GM18907 (cell line): ENCODE measurements around the gene CNNM2.

Source experiments
- ATAC-seq: cut with Tn5 transposase; IDR thresholded peaks from one replicate; pipeline ENCODE4 v1.9.1; 2021; ENCODE audit warnings: mild to moderate bottlenecking, moderate library complexity; ENCODE audit not compliant: unreplicated experiment

The CNNM2 gene

DNA sequence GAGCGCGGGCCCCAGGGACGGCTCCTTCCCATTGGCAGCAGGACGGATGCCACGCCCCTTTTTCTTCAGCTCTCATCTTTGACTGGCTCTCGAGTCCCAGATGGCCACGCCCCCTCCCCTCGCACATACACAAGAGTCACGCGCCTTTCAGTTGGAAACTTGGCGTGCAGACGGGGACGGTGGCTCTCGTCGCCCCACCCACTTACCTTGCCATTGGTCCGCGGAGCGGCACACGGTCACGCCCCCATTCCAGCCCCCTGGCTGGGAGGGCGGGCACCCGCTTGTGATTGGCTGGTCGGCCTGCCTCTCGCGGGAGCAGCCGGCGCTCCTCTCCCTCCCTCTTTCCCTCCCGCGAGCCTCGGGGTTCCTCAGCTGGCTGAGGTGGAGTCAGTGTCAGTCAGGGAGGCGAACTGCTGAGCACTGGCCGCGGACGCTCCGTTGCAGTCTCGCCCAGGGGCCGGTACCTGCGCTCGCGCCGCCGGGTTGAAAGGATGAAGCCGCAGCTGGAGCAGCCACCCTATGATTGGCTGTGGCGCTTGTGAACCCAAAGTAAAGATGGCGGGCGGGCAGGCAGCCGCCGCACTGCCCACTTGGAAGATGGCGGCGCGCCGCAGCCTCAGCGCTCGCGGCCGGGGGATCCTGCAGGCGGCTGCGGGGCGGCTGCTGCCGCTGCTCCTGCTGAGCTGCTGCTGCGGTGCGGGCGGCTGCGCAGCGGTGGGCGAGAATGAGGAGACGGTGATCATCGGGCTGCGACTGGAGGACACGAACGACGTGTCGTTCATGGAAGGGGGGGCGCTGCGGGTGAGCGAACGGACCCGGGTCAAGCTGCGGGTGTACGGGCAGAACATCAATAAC lies at the start of gene CNNM2:
TSS of gene CNNM2 (plus strand) at position 333 of the 855 bp plus-strand sequence. CDS start at position 520, 187 bp downstream.
- ATAC-seq = peak; percentile 90

DNA sequence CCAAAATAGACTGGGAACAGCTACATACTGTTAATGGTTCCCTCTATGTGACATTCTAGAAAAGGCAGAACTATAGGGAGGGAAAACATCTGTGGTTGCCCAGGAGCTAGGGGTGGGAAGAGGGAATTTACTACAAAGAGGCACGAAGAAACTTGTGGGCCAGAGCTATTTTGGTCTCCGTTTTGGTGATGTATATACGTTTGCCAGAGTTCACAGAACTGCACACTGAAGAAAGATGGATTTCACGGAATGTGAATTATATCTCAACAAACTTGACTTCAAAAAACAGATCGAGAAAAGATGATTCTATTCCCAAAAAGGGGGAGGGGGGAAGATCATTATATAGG lies 49.2 kb upstream of the CNNM2 start:
- ATAC-seq = no peak

DNA sequence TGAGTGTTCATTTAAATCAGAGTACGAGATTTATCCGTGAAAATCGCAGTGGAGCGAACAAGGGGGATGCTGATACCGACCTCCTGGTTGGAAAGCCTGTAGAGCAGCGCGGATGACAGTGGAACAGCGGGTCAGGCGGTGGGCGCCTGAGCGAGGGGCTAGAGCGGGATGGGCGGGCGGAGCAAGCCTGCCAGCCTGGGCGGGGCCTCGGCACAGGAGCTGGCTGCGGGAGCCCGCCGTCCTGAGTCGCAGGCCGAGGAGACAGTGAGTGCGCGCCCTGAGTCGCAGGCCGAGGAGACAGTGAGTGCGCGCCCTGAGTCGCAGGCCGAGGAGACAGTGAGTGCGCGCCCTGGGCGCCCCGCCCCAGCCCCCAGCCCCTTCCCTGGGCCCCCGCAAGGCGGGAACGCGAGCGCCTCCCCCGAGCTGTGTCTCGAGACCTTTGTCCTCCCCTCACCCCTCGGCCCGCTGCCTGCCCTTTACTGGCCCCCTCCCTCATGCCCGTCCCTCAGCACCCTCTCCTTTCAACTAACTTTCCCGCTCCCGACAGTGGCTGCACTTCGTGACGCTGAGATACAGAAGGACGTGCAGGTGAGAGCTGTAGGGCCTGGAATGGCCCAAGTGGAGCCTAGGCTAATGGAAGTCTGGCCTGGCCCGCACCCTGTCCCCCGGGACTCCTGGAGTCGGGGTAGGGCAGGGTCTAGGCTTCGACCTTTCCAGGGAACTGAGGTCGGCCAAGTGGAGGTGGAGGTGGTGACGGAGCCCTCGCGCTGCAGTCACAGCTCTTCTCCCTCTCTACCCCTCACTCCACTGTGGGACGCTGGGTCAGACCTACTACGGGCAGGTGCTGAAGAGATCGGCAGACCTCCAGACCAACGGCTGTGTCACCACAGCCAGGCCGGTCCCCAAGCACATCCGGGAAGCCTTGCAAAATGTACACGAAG lies 48.6 kb upstream of the CNNM2 start, which contains the start of gene AS3MT:
TSS of gene AS3MT (plus strand) at position 213 of the 941 bp plus-strand sequence. CDS start at position 336, 123 bp downstream.
- peak; percentile 54 for ATAC-seq

DNA sequence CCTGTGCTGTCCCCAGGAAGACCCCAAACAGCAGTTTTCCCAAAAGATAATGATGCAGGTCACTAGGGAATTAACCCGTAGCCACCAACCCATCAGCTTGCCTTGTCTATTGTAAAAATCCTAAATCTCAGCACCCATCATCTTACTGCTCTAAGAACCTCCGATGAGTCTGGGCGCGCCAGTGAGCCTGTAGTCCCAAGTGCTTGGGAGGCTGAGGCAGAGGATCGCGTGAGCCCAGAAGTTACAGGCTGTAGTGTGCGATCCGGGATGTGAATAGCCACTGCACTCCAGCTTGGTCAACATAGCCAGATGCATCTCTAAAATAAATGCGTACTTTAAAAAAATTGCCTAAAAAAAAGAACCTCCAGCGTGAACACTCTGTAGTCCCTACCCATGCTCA lies 47.9 kb upstream of the CNNM2 start:
- ATAC-seq = no peak

DNA sequence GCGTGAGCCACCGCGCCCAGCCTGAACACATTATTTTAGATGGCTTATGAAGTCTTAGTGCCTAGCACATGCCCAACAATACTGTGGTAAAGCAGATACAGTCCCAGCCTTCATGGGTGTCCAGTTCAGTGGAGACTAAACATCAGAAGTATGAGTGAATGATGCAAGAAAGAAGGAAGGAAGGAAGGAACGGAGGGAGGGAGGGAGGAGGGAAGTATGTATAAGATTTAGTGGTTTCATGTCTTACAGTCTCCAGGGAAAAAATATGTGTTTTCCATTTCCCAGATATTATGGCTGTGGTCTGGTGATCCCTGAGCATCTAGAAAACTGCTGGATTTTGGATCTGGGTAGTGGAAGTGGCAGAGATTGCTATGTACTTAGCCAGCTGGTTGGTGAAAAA lies 45.9 kb upstream of the CNNM2 start:
- ATAC-seq = no peak

DNA sequence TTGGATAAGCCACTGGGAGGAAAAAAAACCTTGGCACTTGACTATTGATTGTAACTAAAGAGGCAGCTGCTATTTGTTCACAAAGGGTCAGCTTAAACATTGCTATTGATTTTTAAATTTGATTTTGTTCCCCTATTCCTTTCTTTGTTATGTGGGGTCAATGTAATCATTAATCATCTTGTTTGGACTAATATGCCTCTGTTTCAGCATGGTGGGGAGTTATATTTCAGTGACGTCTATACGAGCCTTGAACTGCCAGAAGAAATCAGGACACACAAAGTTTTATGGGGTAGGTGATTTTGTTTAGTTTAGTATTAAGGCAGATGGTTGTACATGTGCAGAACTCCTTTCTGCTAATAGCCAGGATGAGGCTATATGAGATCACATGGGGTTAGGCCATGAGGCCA lies 41.3 kb upstream of the CNNM2 start:
- ATAC-seq = no peak

DNA sequence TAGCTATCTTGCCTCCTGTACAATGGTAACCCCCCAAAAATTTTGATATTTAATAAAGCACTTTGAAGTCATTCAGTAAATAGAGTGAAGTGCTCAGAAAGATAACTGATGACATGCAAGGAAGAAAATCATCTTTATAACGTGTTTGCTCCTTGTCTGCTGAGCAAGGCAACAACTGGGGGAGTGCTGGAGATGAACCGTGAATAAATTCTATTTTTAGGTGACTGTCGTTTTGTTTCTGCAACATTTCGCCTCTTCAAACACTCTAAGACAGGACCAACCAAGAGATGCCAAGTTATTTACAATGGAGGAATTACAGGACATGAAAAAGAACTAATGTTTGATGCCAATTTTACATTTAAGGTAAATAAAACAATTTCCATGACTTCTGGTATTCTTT lies 39.5 kb upstream of the CNNM2 start:
- no peak for ATAC-seq

DNA sequence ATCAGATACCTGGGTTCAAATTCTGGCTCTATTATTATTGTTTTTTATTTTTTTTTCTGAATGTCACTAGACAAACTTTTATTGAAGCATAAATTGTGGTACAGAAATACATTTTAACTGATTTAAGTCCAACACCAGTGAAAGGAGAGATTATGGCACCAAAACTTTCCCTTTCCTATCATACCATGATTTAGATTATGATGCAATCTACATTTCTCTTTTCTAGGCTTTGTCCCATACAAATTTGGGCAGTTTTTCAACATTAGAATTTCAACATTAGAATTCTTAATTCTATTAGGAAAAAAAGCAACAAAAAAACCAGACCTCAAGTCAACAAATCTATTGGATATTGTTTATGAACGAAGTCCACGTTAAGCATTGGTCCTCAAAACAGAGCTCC lies 37.8 kb upstream of the CNNM2 start:
- no peak for ATAC-seq

DNA sequence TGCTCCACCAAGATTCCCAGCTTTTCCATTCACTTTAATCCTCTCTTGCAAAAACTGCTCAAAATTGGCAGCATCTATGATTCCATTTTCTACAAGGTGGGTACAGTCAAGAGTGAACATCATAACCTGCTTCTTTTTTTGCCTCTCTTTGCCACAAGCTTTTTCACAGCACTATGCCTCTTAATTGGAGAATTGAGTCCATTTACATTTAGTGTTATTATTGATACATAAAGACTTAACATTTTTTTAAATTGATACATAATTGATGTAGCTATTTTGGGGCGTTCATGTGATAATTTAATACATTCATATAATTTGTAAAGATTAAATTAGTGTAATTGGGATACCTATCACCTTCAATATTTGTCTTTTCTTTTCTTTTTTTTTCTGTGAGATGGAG lies 30.0 kb upstream of the CNNM2 start:
- ATAC-seq = no peak

DNA sequence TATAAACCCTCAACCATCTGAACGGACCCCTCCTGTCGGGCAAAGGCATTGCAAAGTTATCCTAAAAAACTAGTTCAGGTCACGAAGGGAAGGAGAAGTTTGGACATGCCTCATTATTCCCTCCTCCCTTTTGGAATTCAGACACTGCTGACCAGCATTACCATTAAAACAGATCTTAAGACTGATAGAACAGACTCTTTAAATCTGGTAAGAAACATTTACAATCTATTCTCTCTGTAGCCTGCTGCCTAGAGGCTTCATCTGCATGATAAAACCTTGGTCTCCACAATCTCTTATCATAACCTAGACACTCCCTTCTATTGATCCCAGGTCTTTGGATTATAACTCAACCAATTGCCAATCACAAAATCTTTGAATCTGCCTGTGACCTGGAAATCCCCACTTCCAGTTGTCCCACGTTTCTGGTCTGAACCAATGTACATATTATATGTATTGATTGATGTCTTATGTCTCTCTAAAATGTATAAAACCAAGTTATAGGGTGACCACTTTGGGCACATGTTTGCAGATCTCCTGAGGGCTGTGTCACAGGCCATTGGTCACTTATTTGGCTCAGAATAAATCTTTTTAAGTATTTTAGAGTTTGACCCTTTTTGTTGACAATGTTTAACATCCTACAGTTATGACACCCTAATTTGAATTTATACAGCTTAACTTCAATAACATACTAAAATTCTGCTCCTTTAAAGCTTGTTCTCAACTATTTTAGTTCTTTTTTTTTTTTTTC lies 23.5 kb upstream of the CNNM2 start:
- no peak for ATAC-seq

DNA sequence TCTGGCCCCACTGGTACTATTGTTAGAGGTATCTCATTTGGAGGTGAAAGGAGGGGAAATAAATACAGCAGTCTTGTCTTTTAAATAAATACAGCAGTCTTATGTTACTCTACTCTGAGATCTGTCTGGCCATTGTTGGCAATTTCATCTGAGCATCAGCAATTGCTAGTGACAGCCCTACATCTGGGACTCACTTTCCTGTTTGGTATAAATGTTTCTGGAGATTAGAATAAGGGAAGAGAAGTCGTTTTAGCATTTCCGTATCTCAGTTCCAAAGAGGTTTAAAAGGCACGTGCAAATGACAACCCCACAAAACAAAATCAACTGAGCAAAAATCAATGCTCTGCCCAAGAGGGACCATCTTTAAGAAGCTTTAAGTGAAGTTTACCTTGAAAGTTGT lies 18.1 kb upstream of the CNNM2 start:
- ATAC-seq = no peak

DNA sequence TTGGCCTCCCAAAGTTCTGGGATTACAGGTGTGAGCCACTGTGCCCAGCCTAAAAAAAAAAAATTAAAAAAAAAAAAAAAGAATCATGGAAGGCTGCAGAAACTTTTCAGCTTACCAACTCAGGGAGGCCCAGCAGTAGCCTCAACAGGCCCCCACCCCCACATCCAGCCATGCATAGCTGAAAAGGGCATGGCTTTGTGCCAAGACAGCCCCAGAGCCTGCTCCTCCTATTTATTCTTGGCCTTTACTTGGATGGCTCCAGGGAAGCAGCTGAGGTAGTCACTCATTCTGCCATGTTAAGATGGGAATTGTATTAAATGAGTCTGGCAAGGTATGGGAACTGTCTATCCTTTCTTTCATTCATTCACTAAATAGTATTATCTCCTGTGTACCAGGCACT lies 13.7 kb upstream of the CNNM2 start:
- ATAC-seq = no peak

DNA sequence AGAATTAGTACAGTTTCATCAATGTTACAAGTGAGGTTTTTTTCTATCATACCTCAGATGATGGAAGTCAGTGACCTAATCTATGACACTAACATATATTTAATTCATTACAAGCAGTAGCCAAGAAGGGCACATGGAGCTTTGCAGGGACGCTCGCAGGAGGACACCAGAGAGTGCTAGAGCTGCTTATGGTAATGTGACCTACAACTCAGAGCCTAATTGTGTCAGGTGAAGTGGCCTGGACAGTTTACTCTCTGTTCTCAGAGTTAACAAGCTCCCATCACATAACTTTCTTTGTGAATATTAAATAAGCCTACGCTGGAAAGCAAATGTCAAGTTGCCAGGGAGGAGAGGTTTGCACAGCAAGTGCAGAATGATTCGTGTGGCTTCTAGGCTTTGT lies 11.6 kb upstream of the CNNM2 start:
- no peak for ATAC-seq

DNA sequence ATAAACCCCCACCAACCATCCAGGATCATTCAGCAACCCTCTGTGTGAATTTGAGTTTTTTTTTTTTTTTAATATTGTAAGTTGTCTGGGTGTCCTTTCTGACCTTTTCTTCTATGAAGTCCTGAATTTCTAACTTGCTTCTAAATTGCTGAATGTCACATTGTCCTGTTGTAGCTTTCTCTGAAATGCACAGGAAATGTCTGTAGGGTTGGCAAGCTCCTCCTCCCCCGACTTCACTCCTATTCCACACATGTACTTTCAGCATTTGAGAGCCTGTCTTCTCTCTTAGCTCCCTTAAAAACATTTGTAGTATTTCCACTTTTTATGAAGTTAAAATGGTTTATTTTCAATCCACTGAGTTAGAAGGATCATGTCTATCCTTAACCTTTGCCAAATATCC lies 3.3 kb upstream of the CNNM2 start:
- ATAC-seq = no peak

DNA sequence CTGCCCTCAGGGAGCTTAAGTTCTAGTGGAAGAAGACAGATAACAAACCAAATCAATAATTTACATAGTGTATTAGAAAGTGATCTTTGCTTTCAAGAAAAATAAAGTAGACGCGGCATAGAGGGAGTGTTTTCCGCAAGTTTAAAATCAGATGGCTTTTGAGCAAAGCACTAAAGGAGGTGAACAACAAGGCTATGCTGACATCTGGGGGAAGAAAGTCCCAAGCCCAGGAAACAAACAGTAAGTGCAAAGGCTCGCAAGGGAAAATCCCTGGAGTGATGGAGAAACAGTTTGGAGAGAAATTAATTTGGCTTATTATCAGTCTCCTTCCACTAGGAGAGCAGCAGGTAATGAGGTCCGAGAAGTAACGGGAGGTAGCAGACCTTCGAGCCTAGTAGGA lies 1.9 kb upstream of the CNNM2 start:
- no peak for ATAC-seq

DNA sequence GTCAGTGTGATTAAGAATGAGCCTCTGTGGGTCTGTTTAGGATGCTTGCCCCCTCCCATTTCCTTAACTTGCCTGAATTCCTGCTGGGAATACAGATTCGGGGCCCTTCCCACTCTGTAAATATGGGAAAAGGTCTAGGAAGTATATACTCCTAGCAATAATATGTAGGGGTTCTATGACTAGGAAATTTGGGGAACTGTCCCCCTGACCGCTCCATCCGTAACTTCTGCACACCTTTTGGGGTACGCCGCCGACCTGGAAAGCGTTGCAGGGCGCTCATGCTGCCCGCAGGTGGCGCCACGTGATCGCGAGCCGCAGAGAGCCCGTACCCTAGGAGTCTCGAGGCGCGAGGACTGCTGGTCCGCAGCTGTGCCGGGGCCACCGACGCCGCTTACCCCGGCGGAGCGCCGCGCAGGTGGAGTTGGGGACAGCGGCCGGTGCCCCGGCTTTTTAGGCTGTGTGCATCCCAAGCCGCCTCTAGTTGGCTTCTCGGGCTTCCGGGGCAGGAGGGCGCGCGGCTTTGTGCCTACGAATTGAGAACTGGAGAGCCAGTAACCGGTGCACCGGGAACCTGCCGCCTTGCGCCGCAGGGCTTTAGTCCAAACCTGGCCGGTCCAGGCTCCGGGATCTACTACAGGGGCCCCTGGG lies 656 bp upstream of the CNNM2 start:
- ATAC-seq = peak; percentile 51

DNA sequence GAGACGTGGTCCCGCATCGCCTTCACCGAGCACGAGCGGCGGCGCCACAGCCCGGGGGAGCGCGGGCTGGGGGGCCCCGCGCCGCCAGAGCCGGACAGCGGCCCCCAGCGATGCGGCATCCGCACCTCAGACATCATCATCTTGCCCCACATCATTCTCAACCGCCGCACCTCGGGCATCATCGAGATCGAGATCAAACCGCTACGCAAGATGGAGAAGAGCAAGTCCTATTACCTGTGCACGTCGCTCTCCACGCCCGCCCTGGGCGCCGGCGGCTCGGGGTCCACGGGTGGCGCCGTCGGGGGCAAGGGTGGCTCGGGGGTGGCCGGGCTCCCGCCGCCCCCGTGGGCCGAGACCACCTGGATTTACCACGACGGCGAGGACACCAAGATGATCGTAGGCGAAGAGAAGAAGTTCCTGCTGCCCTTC lies 737 bp downstream of the CNNM2 start:
- ATAC-seq = peak; percentile 3

DNA sequence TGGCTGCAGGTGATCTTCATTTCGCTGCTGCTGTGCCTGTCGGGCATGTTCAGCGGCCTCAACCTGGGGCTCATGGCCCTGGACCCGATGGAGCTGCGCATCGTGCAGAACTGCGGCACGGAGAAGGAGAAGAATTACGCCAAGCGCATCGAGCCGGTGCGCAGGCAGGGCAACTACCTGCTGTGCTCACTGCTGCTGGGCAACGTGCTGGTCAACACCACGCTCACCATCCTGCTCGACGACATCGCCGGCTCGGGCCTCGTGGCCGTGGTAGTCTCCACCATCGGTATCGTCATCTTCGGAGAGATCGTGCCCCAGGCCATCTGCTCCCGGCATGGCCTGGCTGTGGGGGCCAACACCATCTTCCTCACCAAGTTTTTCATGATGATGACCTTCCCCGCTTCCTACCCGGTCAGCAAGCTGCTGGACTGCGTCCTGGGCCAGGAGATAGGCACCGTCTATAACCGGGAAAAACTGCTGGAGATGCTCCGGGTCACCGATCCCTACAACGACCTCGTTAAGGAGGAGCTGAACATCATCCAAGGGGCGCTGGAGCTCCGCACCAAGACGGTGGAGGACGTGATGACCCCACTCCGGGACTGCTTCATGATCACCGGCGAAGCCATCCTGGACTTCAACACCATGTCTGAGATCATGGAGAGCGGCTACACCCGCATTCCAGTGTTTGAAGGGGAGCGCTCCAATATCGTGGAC lies 1.3 kb downstream of the CNNM2 start:
- no peak for ATAC-seq

DNA sequence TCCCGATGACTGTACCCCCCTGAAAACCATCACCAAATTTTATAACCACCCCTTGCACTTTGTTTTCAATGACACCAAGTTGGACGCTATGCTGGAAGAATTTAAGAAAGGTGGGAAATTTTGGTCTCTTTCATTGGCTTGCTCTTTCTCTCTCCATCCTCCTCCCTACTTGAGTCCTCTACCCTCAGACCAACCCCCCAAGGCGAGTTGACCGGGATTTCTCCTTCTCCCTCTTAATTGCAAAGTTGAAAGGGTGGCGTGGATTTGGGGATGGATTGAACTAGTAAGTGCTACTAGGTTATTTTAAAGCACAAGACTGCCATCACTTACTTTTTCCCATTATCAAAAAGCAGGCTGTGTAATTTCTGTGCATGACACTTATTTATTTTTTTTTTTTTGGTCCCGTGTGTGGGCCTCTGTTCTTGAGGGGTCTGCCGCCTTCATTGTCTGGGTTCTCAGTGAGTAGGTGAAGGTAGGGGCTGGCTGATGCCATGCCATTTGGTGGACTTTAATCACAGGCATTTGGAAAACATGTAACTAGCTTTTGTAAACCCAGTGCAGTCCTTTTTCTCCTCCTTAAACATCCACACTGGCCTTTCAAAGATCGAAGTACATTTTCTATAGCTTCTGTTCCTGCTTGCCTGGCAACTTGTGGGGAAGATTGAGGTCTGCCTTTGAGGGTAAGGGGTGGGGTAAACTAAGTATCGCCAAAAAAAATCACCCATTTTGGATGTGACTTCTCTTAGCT lies 2.1 kb downstream of the CNNM2 start:
- no peak for ATAC-seq
